ENCODE results near the gene COL17A1.

COL17A1 gene

DNA sequence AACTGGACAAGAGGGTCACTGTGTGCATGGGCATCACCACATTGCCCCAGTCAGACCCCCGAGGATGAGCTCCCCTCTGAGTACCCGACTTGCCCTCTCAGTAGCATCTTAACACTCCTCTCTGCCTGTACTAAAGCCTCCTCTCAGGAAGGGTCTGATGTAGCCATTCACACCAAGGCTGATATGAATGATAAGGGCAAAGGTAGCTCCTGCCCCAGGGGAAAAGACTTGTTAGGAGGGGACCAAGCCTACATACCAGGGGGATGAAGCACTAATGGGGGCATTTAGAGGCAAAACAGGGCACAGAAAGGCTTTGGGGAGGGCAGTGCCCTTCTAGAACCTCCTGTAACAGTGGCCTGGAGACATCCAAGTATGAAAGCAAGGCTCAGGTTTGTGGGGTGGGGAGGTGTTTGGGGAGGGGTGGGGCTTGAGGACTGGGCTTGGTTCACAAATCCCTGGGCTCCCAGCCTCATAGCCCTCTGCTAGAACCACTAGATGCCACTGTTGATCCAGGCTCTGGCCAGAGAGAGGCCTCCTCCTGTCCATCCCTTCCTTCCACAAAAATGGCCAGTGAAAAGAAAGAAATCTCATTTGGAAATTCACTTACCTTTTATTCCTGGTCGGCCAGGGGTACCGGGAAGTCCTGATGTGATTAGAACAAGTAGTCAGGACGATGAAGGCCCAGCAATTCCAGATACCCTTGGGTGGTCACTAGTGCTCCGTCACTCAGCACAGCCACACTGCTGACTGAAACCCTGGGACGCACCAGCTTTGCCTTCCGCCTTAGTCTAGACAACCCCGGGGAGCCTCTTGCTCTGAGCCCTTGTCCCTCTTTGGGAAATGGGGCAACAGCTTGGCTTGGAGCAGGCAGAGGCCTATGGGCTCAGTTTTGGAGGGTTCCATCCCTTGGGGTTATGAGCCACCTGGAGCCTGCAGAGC lies 40.3 kb downstream of the COL17A1 start:
- TF ChIP-seq RAD21 (IDR thresholded peaks at IDR 0.05; ENCODE audit: low read depth): peak; percentile 95
- TF ChIP-seq TCF12 (IDR thresholded peaks at IDR 0.05; ENCODE audit: low read depth): no peak

DNA sequence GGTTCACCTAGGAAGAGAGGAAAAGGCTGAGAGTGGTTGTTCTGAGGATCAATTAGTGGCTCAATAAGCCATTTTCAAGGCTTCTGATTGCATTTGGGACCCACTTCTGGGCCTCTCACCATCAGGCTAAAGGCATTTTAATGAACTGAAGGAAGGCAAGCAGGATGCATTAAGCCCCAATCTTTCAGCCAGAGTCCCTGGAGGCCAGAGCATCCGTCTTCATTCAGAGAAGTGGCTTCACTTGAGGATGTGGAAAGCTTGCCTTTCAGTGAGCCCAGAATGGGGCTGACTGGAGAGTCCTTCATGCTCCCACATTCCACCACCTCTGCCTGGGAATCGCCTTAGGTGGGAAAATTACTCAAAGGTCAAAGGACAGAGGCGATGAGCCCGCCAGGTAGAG lies 41.8 kb downstream of the COL17A1 start:
- TF ChIP-seq TAF1 (IDR thresholded peaks at IDR 0.05; ENCODE audit: low read depth) (no peak), RAD21 (IDR thresholded peaks at IDR 0.05; ENCODE audit: low read depth) (no peak), YY1 (IDR thresholded peaks at IDR 0.05; ENCODE audit: low read depth) (no peak), CEBPB (IDR thresholded peaks at IDR 0.05) (no peak), CREB1 (IDR thresholded peaks at IDR 0.05; ENCODE audit: low read depth) (no peak), EGR1 (IDR thresholded peaks at IDR 0.05) (no peak), TCF12 (IDR thresholded peaks at IDR 0.05; ENCODE audit: low read depth) (no peak)
- TF ChIP-seq, protein P1, sequence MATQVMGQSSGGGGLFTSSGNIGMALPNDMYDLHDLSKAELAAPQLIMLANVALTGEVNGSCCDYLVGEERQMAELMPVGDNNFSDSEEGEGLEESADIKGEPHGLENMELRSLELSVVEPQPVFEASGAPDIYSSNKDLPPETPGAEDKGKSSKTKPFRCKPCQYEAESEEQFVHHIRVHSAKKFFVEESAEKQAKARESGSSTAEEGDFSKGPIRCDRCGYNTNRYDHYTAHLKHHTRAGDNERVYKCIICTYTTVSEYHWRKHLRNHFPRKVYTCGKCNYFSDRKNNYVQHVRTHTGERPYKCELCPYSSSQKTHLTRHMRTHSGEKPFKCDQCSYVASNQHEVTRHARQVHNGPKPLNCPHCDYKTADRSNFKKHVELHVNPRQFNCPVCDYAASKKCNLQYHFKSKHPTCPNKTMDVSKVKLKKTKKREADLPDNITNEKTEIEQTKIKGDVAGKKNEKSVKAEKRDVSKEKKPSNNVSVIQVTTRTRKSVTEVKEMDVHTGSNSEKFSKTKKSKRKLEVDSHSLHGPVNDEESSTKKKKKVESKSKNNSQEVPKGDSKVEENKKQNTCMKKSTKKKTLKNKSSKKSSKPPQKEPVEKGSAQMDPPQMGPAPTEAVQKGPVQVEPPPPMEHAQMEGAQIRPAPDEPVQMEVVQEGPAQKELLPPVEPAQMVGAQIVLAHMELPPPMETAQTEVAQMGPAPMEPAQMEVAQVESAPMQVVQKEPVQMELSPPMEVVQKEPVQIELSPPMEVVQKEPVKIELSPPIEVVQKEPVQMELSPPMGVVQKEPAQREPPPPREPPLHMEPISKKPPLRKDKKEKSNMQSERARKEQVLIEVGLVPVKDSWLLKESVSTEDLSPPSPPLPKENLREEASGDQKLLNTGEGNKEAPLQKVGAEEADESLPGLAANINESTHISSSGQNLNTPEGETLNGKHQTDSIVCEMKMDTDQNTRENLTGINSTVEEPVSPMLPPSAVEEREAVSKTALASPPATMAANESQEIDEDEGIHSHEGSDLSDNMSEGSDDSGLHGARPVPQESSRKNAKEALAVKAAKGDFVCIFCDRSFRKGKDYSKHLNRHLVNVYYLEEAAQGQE (IDR thresholded peaks at IDR 0.05; ENCODE audit: low read depth): no peak
- TF ChIP-seq, protein P2, sequence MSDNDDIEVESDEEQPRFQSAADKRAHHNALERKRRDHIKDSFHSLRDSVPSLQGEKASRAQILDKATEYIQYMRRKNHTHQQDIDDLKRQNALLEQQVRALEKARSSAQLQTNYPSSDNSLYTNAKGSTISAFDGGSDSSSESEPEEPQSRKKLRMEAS (IDR thresholded peaks at IDR 0.05): no peak

DNA sequence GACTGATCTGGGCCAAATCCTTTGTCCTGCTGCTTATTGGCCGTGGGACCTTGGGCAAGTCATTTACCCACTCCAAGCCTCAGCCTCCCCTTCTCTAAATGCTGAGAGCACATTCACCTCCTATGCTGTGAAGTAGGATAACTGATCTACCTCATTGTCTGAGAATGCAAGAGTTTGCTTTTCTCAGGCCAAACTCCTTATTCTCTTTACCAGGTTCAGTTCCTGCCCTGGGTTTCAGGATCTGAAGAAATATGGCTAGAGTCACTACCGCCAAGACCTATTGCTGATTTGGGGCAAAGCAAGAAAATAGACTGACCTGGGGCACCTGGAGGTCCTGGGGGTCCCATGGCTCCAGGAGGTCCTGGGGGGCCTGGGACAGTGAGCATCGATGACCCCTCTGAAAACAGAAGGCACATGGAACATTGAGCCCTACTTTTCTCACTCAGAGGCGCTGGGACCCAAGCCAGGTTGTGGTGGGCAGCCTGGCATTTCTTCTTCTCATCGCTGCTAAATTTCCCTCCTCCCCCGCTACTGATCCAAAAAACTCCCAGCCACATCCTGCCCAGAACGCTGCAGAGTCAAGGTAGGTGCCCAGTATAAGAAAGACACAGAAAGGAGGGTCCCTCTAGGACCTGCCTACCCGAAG lies 42.4 kb downstream of the COL17A1 start:
- TF ChIP-seq TCF12 (IDR thresholded peaks at IDR 0.05; ENCODE audit: low read depth) (no peak), EP300 (IDR thresholded peaks at IDR 0.05; ENCODE audit: borderline replicate concordance) (no peak), EGR1 (IDR thresholded peaks at IDR 0.05) (no peak), FOXM1 (IDR thresholded peaks at IDR 0.05; ENCODE audit: borderline replicate concordance, low read depth) (no peak)
- TF ChIP-seq, protein P2 (IDR thresholded peaks at IDR 0.05): no peak
- TF ChIP-seq, protein P1 (IDR thresholded peaks at IDR 0.05; ENCODE audit: low read depth): no peak

DNA sequence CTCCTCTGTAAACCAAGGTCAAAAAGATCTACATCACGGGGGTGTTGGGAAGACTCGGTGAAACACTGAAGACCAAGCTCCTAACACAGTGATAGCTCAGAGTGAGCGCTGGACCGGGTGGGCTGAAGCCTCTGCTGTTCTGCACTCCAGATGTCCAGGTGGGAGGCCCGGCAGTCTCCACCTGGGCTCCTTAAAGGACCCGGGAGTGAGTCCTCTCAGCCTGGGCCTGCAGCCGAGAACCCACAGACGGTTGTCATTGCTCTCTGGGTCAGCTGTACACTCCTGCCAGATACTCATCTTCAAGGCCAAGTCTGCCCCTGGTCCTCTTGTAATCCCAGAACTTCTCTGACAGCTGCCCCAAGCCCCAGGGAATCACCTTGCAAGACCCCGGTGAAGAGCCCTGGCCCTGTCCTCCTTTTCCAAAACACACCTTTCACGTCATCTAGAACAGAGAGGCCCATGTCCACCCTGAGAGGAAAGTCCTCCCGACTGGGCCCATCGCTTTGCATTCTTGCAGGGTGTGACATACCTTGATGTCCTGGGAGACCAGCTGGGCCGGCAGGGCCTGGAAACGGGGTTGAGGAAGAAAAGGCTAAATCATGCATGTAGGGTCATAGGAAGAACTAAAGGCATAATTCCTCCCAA lies 43.7 kb downstream of the COL17A1 start:
- TF ChIP-seq CEBPB (IDR thresholded peaks at IDR 0.05) (no peak), NFIC (IDR thresholded peaks at IDR 0.05) (no peak), EP300 (IDR thresholded peaks at IDR 0.05; ENCODE audit: borderline replicate concordance) (no peak), YY1 (IDR thresholded peaks at IDR 0.05; ENCODE audit: low read depth) (no peak), CREB1 (IDR thresholded peaks at IDR 0.05; ENCODE audit: low read depth) (no peak), TEAD4 (IDR thresholded peaks at IDR 0.05) (no peak), FOXM1 (IDR thresholded peaks at IDR 0.05; ENCODE audit: borderline replicate concordance, low read depth) (no peak), RAD21 (IDR thresholded peaks at IDR 0.05; ENCODE audit: low read depth) (no peak), ZBTB7A (IDR thresholded peaks at IDR 0.05; ENCODE audit: low read depth) (no peak), TCF12 (IDR thresholded peaks at IDR 0.05; ENCODE audit: low read depth) (no peak), EGR1 (IDR thresholded peaks at IDR 0.05) (no peak), TAF1 (IDR thresholded peaks at IDR 0.05; ENCODE audit: low read depth) (no peak)
- TF ChIP-seq, protein P3, sequence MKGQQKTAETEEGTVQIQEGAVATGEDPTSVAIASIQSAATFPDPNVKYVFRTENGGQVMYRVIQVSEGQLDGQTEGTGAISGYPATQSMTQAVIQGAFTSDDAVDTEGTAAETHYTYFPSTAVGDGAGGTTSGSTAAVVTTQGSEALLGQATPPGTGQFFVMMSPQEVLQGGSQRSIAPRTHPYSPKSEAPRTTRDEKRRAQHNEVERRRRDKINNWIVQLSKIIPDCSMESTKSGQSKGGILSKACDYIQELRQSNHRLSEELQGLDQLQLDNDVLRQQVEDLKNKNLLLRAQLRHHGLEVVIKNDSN (IDR thresholded peaks at IDR 0.05): no peak
- TF ChIP-seq, protein P2 (IDR thresholded peaks at IDR 0.05): no peak
- TF ChIP-seq, protein P1 (IDR thresholded peaks at IDR 0.05; ENCODE audit: low read depth): no peak

Data from Ishikawa (cell line).